H54 (cell line): Measurements from ENCODE around the gene DBX2.
"Not testable (repeated sequence)": the region's sequence is repeated elsewhere in the genome, so short reads cannot be mapped to it uniquely, and the experiment has no call there.

Experiments used
- DNase-seq: peaks from one replicate; pipeline ENCODE4 v3.0.0; 2011; ENCODE audit warnings: low spot score, mixed read lengths; ENCODE audit not compliant: insufficient read length
- FAIRE-seq: peaks from 3 replicates; lab custom pipeline; 2011; peaks lifted over from hg19 to GRCh38; lab: Jason Lieb, UNC
- POLR2A ChIP-seq: IDR thresholded peaks from 2 replicates; pipeline ENCODE4 v1.6.1; 2011; ENCODE audit warnings: low read depth, mild to moderate bottlenecking, low read length

The DBX2 gene

GRCh38 chr12:45049912-45050750 is 768 bp downstream of the DBX2 start:
- DNase-seq = no peak
- no peak for FAIRE-seq
- no peak for TF ChIP-seq POLR2A

- DNase-seq = no peak
- FAIRE-seq = no peak
These were observed 8.3 kb downstream of the DBX2 start for GRCh38 chr12:45042599-45042998.

GRCh38 chr12:45040977-45041376 is 9.9 kb downstream of the DBX2 start:
- FAIRE-seq (no peak), DNase-seq (no peak)
- no peak for TF ChIP-seq POLR2A

More at GRCh38 chr12:45042599-45042998, 8.3 kb downstream of the DBX2 start:
- TF ChIP-seq POLR2A = no peak

GRCh38 chr12:45039757-45040156 is 11.1 kb downstream of the DBX2 start:
- FAIRE-seq = no peak
- no peak for TF ChIP-seq POLR2A
- DNase-seq = no peak

- FAIRE-seq = no peak
These were observed 16.0 kb downstream of the DBX2 start for GRCh38 chr12:45034861-45035265.

GRCh38 chr12:45017916-45018315 is 33.0 kb downstream of the DBX2 start:
- no peak for DNase-seq
- no peak for TF ChIP-seq POLR2A
- no peak for FAIRE-seq

More at GRCh38 chr12:45034861-45035265, 16.0 kb downstream of the DBX2 start:
- no peak for DNase-seq
- TF ChIP-seq POLR2A = no peak

DNA sequence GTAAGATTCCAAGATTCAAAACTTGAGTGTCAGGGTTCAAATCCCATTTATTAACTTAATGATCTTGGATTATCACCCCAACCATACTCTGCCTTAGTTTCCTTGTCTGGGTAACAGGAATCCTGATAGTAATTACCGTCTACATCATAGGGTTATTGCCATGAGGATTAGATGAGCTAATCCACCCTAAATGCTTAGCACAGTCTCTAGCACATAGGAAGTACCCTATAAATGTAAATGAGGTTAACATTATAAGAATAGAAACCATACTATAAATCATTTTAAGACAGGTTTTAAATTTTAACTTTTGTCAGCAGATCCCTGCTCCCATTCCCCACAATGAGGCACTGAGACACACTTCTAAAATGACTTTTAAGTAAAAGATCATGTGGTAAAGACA is 36.5 kb downstream of the DBX2 start:
- DNase-seq = no peak
- no peak for TF ChIP-seq POLR2A
- no peak for FAIRE-seq

- DNase-seq (no peak), FAIRE-seq (no peak)
- no peak for TF ChIP-seq POLR2A
These were observed 38.1 kb downstream of the DBX2 start for GRCh38 chr12:45012749-45013148.

DNA sequence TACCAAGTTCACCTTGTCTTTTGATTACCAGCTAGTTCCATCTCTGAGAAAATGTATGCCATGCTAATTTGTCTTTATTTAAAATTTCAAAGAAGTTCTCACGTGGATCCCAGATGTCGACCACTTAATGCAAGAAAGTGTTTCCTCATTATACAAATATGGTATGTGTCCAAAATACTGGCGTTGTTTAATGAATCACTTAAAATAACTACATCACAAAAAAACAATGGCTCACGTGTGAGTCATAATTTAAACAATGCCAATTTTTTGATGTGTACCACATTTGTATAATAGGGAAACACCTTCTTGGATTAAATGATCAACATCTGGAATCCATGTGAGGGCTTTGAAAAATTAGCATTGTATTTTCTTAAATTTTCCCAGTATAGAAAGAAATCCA is 40.8 kb downstream of the DBX2 start:
- DNase-seq = no peak
- TF ChIP-seq POLR2A = no peak
- no peak for FAIRE-seq

GRCh38 chr12:45008211-45008610 is 42.7 kb downstream of the DBX2 start:
- TF ChIP-seq POLR2A = no peak
- FAIRE-seq = no peak

DNA sequence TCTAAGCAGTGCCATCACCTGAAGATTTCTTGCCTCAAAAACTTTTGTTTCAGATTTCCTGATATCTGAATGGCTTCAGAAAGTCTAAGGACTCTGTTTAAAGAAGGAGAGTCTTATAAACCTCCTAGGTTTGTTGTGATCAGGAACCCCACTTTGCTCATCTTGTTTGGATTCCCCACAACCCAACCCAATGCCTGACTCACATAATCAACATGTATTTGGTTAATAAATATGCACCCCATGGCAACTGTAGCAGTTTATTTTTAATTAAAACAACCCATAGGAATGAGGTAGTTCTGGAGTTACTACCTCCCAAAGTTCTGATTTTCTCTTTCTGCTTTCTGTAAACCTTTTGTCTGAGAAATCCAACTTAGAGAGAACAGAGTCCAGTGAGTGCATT is 51.5 kb downstream of the DBX2 start:
- FAIRE-seq = no peak
- no peak for TF ChIP-seq POLR2A
- no peak for DNase-seq

More at GRCh38 chr12:45008211-45008610, 42.7 kb downstream of the DBX2 start:
- no peak for DNase-seq

GRCh38 chr12:44993161-44993560 is 57.7 kb downstream of the DBX2 start:
- FAIRE-seq (no peak), DNase-seq (no peak)
- TF ChIP-seq POLR2A = no peak

DNA sequence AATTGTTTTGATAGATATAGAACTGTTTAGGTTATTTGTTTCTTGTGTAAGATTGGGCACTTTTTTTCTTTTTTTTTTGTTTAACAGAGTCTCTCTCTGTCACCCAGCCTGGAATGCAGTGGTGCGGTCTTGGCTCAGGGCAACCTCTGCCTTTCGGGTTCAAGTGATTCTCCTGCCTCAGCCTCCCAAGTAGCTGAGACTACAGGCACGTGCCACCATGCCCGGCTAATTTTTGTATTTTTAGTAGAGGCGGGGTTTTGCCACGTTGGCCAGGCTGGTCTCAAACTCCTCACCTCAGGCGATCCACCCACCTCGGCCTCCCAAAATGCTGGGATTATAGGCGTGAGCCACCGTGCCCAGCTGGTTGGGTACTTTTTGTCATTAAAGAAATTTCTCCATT is 66.0 kb downstream of the DBX2 start:
- FAIRE-seq, DNase-seq: not testable (repeated sequence)

- no peak for TF ChIP-seq POLR2A
- DNase-seq (no peak), FAIRE-seq (no peak)
These were observed 71.0 kb downstream of the DBX2 start for GRCh38 chr12:44979918-44980317.

- TF ChIP-seq POLR2A = no peak
- DNase-seq = no peak
- no peak for FAIRE-seq
These were observed 74.7 kb downstream of the DBX2 start for GRCh38 chr12:44976246-44976645.
